H54 (cell line): ENCODE data around the gene SUPT6H.
A peak's percentile ranks its signal among the peaks of the same experiment; 100 is the strongest.
"Not testable (repeated sequence)": the region's sequence is repeated elsewhere in the genome, so short reads cannot be mapped to it uniquely, and the experiment has no call there.

Experiments used
- DNase-seq: peaks from one replicate; pipeline ENCODE4 v3.0.0; 2011; ENCODE audit warnings: low spot score, mixed read lengths; ENCODE audit not compliant: insufficient read length
- FAIRE-seq: peaks from 3 replicates; lab custom pipeline; 2011; peaks lifted over from hg19 to GRCh38; lab: Jason Lieb, UNC
- POLR2A ChIP-seq: IDR thresholded peaks from 2 replicates; pipeline ENCODE4 v1.6.1; 2011; ENCODE audit warnings: low read depth, mild to moderate bottlenecking, low read length

The SUPT6H gene

DNA sequence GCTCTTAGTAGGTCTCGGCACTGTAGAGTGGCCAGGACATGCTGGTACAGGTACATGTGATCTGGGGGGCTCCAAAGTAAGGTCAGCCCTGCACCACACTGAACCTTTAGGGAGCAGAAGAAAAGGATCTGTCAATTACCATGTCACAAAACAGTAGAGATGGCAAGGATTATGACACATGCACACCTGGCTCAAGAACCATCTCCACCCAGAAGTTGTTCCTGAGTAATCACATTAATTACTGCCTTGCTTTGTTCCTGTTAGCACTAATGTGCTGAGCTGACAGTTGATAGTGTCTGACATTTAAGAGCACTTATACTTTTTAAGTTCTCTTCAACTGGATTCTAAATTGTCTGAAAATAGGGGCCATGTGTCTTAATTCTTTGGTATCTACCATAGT, 26.5 kb upstream of the SUPT6H start:
- DNase-seq (no peak), FAIRE-seq (no peak)
- no peak for TF ChIP-seq POLR2A

DNA sequence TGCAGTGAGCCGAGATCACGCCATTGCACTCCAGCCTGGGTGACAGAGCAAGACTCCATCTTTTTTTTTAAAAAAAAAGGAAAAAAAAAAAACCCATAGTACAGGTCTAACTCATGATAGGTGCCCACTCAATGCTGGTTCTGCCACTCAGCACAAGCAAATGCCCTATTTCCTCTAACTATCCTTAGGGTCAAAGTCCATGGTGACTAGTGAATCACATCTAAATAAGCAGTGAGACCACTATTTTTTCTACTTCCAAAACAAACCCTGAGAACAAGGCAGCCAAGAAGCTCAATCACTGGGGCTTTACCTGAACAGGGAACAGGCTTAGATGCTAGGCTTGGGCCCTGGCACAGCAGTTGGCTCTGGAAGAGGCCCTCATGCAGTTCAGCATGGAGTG, 20.4 kb upstream of the SUPT6H start:
- FAIRE-seq (no peak), DNase-seq (no peak)
- no peak for TF ChIP-seq POLR2A

DNA sequence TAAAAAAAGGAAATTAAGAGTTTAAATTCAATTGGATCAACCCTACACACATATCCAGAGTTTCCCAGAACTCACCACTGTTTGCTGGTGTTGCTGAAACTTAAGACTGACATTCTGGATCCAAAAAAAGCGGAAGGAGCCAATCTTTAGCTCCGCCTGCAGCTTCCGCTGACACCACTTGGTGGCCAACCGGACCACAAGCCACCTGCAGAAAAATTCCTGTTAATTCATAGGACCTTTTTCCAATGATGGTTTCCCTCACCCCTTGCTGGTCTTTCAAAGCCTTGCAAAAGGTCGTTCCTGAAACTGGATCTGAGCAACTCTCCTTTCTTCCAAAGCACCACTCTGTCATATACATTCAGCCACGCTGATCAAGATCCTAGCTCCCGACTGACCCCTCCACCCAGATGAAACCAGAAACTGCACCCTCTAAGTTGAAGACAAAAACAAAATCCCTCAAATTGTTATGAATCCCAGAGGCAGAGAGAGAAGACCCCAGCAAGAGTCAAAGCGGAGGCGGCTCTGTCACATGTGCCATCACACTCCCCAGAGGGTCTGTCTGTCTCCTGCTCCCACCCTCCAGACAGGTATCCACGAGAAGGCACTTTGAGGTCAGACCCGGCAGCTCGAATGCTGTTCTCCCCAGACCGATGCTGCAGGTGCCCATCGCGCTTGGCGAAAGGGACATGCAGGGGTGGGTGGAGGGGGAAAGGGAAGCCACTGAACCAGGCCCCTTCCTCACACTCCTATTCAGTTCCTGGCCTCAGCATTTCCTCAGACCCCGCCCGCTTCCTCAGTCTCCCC, 17.8 kb upstream of the SUPT6H start:
- peak; percentile 75 for DNase-seq
- FAIRE-seq: no peak
- TF ChIP-seq POLR2A: no peak

DNA sequence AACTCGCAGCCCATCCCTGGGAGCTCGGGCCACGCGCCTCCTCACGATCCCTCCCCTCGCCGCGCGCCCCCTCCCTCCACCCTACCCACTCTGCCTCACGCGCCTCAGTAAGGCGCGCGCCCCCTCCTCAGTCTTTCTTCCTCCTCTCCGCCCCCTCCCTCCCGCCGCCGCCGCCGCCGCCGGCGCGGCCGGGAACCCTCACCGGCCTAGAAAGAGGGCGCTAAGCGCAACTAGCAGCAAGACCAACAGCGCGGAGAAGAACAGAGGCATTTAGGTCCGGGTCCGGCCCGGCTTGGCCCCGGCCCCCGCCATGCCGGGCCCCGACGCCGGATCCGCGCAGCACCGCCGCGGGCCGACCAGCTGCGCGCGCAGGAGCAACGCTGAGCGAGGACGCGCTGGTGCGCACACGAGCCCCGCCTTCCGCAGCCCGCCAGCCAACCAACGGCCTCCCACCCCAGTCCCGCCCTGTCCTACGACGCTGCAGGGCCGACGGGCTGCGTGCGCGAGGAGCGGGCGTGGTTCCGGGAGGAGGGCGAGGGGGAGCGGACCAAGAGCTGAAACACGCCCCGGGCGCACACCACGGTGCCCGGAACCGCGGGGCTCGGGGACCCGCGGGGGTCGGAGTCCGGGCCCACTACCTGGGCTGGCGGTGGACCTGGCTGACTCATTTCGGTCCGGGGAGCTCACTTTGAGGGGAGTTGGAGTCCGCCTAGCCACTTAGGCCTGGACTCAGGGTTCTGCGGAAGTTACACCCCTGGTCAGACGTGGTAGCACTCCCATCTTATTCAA, 17.0 kb upstream of the SUPT6H start, which contains the start of gene BLTP2:
Gene BLTP2, minus strand, starts transcription at position 372 of the 789 bp plus-strand sequence. Its CDS starts 102 bp downstream, at position 270.
- TF ChIP-seq POLR2A: peak; percentile 95
- no peak for FAIRE-seq
- DNase-seq: peak; percentile 99

DNA sequence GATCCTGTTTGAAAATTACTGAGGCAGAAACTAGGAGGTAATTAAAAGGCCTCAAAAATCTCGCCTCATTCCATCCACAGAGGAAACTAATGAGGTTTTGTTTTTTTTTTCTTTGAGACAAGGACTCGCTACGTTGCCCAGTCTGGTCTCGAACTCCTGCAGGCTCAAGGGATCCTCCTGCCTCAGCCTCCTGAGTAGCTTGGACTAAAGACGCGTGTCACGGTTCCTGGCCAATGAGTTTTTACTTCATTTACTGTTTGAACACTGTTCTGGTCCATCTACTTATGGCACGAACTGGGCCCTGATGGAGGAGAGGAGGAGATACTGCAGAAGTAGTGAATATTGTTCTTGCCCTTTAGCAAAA, 16.4 kb upstream of the SUPT6H start:
- DNase-seq: no peak
- TF ChIP-seq POLR2A: no peak
- FAIRE-seq: no peak

DNA sequence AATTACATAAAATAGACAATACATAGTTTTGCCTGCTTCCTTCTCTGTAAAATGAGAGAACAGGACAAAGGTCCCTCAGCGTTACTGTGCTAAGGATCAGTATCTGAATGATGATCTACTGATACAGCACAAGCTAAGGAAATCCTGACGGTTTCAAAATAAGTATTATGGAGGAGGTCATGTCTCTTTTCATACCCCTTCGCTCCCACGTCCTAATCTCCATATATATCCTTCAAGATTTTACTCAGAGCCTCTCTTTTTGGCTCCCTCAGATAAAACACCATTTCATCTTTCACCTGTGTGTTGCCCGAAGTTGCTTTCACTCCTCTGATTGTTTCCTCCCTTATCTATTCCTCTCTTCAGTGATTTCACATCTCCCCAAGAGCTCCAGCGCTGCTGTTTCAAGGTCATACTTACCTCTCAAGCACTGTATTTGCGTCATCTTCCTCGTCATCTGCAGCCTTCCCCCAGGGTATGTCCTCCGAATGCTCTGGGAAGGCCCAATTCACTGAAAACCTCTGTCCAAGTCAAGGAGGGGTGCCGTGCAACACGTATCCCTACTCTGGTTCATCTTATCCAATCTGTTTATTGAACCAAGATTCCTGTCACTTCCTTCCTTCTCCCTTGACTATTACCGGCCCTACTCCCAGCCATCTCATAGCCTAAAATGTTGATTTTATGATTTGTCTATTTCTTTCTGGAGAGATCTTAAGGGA, 15.8 kb upstream of the SUPT6H start:
- no peak for TF ChIP-seq POLR2A
- DNase-seq (no peak), FAIRE-seq (no peak)

DNA sequence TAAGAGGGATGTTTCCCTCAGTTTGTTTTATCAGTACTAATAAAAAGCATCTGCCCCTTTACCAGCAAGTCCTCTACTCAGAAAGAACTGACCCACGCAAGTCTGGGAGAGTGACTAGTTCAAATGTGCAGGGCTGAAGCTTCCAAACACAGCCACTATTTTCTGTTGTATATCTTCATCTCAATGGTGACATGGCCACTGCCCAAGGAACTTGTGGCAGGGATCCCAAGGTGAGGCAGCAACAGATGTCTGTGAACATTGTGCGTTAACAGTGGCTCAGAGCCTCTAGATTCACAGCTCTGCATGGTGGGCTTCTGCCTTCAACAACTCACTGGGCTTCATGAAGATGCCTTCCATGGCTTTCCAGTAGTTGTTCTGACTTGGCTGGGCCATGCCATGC, 13.3 kb upstream of the SUPT6H start:
- FAIRE-seq (no peak), DNase-seq (no peak)
- TF ChIP-seq POLR2A: no peak

DNA sequence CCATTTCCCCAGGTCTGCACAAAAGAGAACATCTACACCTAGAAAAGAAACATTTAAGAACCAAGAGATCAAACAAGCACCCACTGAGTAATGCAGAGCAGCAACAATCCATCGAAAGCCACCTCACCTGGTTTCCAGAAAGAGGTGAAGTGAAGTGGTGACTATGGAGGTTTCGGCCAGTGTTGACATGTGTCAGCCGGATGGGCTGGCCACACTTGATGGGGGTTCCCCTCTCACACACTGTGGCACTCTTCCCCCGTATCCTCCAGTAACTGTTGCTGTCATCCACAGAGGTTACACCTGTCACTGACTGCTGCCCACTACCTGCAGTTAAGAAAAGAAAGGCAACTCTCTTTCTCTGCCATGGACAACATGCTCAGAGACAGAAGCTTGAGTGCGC, 6.8 kb upstream of the SUPT6H start:
- TF ChIP-seq POLR2A: no peak
- no peak for DNase-seq
- no peak for FAIRE-seq

DNA sequence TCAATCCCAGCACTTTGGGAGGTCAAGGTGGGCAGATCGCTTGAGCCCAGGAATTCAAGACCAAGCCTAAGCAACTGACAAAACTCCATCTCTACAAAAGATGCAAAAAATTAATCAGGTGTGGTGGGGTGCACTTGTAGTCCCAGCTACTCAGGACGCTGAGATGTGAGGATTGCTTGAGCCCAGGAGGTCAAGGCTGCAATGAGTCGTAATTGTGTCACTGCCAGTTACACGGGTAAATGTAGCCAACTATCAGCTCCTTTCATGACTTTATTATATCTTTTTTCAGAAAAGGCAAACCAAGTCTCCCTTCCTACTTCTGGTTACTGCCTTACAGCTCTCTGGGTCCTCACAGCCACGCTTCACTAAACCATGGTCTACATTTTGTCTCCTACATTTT, 4.2 kb upstream of the SUPT6H start:
- TF ChIP-seq POLR2A: no peak
- no peak for FAIRE-seq
- no peak for DNase-seq

DNA sequence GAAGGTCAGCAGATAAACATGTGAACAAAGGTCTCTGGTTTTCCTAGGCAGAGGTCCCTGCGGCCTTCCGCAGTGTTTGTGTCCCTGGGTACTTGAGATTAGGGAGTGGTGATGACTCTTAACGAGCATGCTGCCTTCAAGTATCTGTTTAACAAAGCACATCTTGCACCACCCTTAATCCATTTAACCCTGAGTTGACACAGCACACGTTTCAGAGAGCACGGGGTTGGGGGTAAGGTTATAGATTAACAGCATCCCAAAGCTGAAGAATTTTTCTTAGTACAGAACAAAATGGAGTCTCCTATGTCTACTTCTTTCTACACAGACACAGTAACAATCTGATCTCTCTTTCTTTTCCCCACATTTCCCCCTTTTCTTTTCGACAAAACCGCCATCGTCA, 3.7 kb upstream of the SUPT6H start:
- not testable (repeated sequence) for DNase-seq, FAIRE-seq

DNA sequence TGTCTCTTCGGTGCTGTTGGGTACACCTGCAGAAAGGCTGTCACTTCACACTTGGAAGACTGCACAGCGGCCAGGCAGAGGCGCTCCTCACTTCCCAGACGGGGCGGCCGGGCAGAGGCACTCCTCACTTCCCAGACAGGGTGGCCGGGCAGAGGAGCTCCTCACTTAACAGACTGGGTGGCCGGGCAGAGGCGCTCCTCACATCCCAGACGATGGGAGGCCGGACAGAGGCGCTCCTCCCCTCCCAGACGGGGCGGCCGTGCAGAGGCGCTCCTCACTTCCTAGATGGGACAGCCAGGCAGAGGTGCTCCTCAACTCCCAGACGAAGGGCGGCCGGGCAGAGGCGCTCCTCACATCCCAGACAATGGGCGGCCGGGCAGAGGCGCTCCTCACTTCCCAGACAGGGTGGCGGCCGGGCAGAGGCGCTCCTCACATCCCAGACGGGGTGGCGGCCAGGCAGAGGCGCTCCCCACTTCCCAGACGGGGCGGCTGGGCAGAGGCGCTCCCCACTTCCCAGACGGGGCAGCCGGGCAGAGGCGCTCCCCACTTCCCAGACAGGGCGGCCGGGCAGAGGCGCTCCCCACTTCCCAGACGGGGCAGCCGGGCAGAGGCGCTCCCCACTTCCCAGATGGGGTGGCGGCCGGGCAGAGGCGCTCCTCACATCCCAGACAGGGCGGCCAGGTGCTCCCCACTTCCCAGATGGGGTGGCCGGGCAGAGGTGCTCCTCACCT, 3.1 kb upstream of the SUPT6H start:
- DNase-seq, FAIRE-seq: not testable (repeated sequence)

DNA sequence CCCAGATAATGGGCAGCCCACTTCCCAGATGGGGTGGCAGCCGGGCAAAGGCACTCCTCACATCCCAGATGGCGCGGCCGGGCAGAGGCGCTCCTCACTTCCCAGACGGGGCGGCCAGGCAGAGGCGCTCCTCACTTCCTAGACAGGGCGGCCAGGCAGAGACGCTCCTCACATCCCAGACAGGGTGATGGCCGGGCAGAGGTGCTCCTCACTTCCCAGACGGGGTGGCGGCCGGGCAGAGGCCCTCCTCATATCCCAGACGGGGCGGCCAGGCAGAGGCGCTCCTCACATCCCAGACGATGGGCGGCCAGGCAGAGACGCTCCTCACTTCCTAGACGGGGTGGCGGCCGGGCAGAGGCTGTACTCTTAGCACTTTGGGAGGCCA, 2.5 kb upstream of the SUPT6H start:
- FAIRE-seq, DNase-seq: not testable (repeated sequence)

DNA sequence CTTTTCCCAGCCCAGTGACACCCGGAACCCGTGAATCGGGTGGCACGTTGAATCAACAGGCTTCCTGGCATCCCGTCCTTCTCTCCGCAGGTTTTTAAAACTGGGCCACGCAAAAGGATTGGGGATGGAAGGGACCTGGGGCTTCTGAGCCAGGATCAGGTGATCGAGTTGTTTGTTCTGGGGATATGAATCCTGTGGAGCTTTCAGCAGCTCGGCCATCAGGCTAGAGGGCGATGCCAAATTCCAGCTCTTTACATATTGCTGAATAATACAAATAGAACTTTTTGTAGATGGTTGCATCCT, 473 bp downstream of the SUPT6H start:
- FAIRE-seq (no peak), DNase-seq (no peak)
- no peak for TF ChIP-seq POLR2A

DNA sequence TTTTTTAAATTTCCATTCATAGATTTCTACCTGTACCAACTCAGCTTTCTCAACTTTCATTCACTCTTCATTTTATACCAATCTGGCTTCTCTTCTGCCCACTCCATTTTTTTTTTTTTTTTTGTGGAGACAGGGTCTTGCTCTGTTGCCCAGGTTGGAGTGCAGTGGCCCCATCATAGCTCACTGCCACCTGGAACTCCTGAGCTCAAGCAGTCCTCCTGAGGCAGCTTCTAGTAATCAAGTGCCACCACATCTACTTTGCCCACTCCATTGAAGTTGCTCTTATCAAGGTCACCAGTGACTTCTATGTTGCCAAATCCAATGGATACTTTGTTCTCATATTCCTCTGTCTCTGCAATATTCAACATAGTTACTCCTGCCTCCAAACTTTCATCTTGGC, 1.7 kb downstream of the SUPT6H start:
- FAIRE-seq: no peak
- TF ChIP-seq POLR2A: no peak
- no peak for DNase-seq
